ENCODE results near the gene BCAM. TPM values are rescaled to one million over a fixed set of nuclear protein-coding genes. Genes with fewer than 3 reads are reported as not detected.
"Not testable (repeated sequence)": the region's sequence is repeated elsewhere in the genome, so short reads cannot be mapped to it uniquely, and the experiment has no call there.

BCAM gene
- polyA plus RNA-seq, 4 donors = 2.9 to 136 (median 18.5) TPM

DNA sequence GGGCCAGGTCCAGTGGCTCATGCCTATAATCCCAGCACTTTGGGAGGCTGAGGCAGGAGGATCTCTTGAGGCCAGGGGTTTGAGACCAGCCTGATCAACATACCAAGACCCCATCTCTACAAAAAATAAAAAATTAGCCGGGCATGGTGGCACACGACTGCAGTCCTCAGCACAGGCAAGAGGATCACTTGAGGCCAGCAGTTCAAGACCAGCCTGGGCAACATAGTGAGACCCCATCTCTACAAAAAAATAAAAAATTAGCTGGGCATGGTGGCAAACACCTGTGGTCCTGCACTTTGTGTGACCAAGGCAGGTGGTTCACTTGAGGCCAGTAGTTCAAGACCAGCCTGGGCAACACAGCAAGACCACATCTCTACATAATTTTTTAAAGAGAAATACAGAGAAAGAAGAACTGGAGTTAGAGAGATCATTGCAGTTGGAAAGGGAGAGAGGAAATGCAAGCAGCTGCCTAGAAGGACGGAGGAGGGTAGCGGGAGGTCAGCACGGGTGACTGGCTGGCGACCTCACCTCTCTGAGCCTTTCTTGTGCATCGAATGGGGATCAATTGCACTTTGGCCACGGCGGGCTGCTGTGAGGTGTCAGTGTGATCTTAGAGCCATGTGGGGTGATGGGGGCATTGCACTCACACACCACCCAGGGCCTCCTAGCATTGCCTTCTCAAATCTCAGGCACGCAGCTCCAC, 13.9 kb downstream of the BCAM start:
- DNase-seq (peak in 1 of 2 donors; percentile 29), FAIRE-seq (no peak)
- Histone ChIP-seq H3K4me1 (ENCODE audit: control insufficient read depth in 3 of 3, insufficient read depth in 2 of 3, low read depth in 1 of 3, low read length in 2 of 3) (peaks cover 0 to 21% (median 0%) of the 10 kb centered on the region in 3 donors), H3K9me3 (ENCODE audit: control insufficient read depth in 2 of 2, insufficient read depth in 1 of 2, low read depth in 1 of 2, low read length in 1 of 2) (no peaks in the 10 kb centered on the region), H3K27ac (ENCODE audit: low read depth in 1 of 3, low read length in 2 of 3) (no peak overlapping the region), H3K4me3 (ENCODE audit: low read depth in 1 of 3, low read length in 3 of 3) (no peak overlapping the region), H3K27me3 (ENCODE audit: control insufficient read depth in 3 of 3, insufficient read depth in 3 of 3, low read length in 3 of 3) (no peaks in the 10 kb centered on the region), H3K36me3 (ENCODE audit: control insufficient read depth in 3 of 3, insufficient read depth in 2 of 3, low read depth in 1 of 3, low read length in 3 of 3) (peaks cover 0 to 25% (median 0%) of the 10 kb centered on the region in 3 donors)
- 64 to 73% (median 69%) methylated on average over 9 to 10 of the region's 10 CpGs for WGBS, 3 donors

DNA sequence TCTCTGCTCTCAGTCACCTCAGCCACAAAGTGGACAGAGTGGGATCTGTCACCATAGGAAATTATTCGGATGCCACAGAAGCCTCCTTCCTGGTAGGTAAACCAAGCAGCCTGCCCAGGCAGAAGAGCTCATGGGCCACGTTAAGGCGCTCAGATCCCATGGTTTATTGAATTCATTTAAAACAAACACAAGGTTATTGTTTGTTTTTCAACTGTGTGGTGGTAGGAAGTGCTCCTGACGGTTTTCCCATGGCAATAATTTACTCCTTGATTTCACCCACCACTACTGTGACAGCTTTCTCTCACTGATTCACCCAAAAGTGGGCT, 14.4 kb downstream of the BCAM start:
- peaks cover 0 to 16% (median 0%) of the 10 kb centered on the region in 3 donors for H3K4me1 ChIP-seq (ENCODE audit: control insufficient read depth in 3 of 3, insufficient read depth in 2 of 3, low read depth in 1 of 3, low read length in 2 of 3)
- no peaks in the 10 kb centered on the region for H3K9me3 ChIP-seq (ENCODE audit: control insufficient read depth in 2 of 2, insufficient read depth in 1 of 2, low read depth in 1 of 2, low read length in 1 of 2)
- no peak overlapping the region for H3K27ac ChIP-seq (ENCODE audit: low read depth in 1 of 3, low read length in 2 of 3)
- DNase-seq = no peak
- H3K4me3 ChIP-seq (ENCODE audit: low read depth in 1 of 3, low read length in 3 of 3) = no peak overlapping the region
- peaks cover 0 to 25% (median 0%) of the 10 kb centered on the region in 3 donors for H3K36me3 ChIP-seq (ENCODE audit: control insufficient read depth in 3 of 3, insufficient read depth in 2 of 3, low read depth in 1 of 3, low read length in 3 of 3)
- FAIRE-seq = no peak
- H3K27me3 ChIP-seq (ENCODE audit: control insufficient read depth in 3 of 3, insufficient read depth in 3 of 3, low read length in 3 of 3) = no peaks in the 10 kb centered on the region
- 41 to 56% (median 50%) methylated on average over 4 of the region's 4 CpGs for WGBS, 3 donors

DNA sequence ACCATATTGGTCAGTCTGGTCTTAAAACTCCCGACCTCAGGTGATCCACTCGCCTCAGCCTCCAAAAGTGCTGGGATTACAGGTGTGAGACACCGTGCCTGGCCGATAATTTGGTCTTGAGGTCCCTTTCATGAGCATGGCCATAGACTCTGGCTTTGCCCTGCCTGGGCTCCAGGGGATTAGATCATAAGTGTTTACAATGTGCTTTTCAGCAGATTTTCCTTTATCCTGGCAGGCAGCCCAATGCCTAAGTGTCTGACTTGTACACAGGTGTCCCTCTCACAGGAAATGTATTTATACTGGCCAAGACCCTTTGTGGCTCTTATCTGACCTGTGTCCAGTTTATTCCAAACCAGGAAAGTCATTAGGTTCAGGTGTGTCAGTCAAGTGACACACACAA, 15.9 kb downstream of the BCAM start:
- Histone ChIP-seq H3K4me1 (ENCODE audit: control insufficient read depth in 3 of 3, insufficient read depth in 2 of 3, low read depth in 1 of 3, low read length in 2 of 3) (peaks cover 0 to 4% (median 0%) of the 10 kb centered on the region in 3 donors), H3K27me3 (ENCODE audit: control insufficient read depth in 3 of 3, insufficient read depth in 3 of 3, low read length in 3 of 3) (no peaks in the 10 kb centered on the region), H3K4me3 (ENCODE audit: low read depth in 1 of 3, low read length in 3 of 3) (no peak overlapping the region), H3K36me3 (ENCODE audit: control insufficient read depth in 3 of 3, insufficient read depth in 2 of 3, low read depth in 1 of 3, low read length in 3 of 3) (peaks cover 0 to 15% (median 0%) of the 10 kb centered on the region in 3 donors), H3K27ac (ENCODE audit: low read depth in 1 of 3, low read length in 2 of 3) (no peak overlapping the region), H3K9me3 (ENCODE audit: control insufficient read depth in 2 of 2, insufficient read depth in 1 of 2, low read depth in 1 of 2, low read length in 1 of 2) (no peaks in the 10 kb centered on the region)
- DNase-seq (no peak), FAIRE-seq (no peak)
- 75 to 87% (median 75%) methylated on average over 4 of the region's 4 CpGs for WGBS, 3 donors

DNA sequence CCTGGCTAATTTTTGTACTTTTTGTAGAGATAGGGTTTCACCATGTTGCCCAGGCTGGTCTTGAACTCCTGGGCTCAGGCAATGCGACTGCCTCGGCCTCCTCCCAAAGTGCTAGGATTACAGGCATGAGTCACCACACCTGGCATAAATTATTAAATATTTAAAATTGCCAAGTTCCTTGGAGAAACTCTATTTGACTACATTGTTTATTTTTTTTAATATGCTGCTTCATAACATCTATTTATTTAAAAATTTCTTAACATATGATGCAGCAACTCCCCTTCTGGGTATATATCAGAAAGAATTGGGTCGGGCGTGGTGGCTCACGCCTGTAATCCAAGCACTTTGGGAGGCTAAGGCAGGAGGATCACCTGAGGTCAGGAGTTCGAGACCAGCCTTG, 24.0 kb downstream of the BCAM start:
- H3K4me3 ChIP-seq (ENCODE audit: low read depth in 1 of 3, low read length in 3 of 3); H3K27me3 ChIP-seq (ENCODE audit: control insufficient read depth in 3 of 3, insufficient read depth in 3 of 3, low read length in 3 of 3); H3K9me3 ChIP-seq (ENCODE audit: control insufficient read depth in 2 of 2, insufficient read depth in 1 of 2, low read depth in 1 of 2, low read length in 1 of 2); H3K36me3 ChIP-seq (ENCODE audit: control insufficient read depth in 3 of 3, insufficient read depth in 2 of 3, low read depth in 1 of 3, low read length in 3 of 3); H3K27ac ChIP-seq (ENCODE audit: low read depth in 1 of 3, low read length in 2 of 3); DNase-seq; FAIRE-seq; H3K4me1 ChIP-seq (ENCODE audit: control insufficient read depth in 3 of 3, insufficient read depth in 2 of 3, low read depth in 1 of 3, low read length in 2 of 3): not testable (repeated sequence)
- WGBS, 3 donors = 53 to 71% (median 63%) methylated on average over 6 of the region's 6 CpGs

DNA sequence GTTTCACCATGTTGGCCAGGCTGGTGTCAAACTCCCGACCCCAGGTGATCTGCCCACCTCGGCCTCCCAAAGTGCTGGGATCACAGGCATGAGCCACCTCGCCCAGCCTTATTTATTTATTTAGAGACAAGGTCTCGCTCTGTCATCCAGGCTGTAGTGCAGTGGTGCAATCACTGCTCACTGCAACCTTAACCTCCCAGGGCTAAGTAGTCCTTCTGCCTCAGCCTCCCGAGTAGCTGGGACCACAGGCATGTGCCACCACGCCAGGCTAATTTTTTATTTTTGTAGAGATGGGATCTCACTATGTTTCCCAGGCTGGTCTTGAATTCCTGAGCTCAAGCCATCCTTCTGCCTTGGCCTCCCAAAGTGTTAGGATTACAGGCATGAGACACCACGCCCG, 25.5 kb downstream of the BCAM start:
- not testable (repeated sequence) for FAIRE-seq; H3K4me3 ChIP-seq (ENCODE audit: low read depth in 1 of 3, low read length in 3 of 3); H3K27ac ChIP-seq (ENCODE audit: low read depth in 1 of 3, low read length in 2 of 3); DNase-seq; H3K4me1 ChIP-seq (ENCODE audit: control insufficient read depth in 3 of 3, insufficient read depth in 2 of 3, low read depth in 1 of 3, low read length in 2 of 3); H3K9me3 ChIP-seq (ENCODE audit: control insufficient read depth in 2 of 2, insufficient read depth in 1 of 2, low read depth in 1 of 2, low read length in 1 of 2); H3K27me3 ChIP-seq (ENCODE audit: control insufficient read depth in 3 of 3, insufficient read depth in 3 of 3, low read length in 3 of 3); H3K36me3 ChIP-seq (ENCODE audit: control insufficient read depth in 3 of 3, insufficient read depth in 2 of 3, low read depth in 1 of 3, low read length in 3 of 3)
- WGBS, 3 donors = 67 to 84% (median 69%) methylated on average over 8 of the region's 8 CpGs

DNA sequence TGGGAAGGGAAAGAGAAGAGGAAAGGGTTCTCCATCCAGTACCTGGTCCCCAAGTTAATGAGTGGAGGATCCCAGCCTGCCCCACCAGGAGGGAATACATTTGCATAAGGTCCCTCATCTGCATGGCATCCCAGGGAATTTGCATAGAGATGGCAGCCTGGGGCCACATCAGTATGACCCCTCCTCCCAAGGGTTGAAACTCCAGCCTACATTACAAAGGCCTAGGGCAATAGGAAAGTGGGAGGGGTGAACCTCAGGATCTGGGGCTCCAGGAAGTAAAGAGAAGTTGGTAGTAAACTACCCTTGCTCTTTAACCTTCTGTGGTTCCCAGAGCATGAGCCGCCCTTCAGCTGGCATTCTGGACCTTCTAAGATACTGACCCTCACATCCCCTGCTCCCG, 30.4 kb downstream of the BCAM start:
- FAIRE-seq = no peak
- Histone ChIP-seq H3K4me1 (ENCODE audit: control insufficient read depth in 3 of 3, insufficient read depth in 2 of 3, low read depth in 1 of 3, low read length in 2 of 3) (peaks cover 0 to 5% (median 0%) of the 10 kb centered on the region in 3 donors), H3K9me3 (ENCODE audit: control insufficient read depth in 2 of 2, insufficient read depth in 1 of 2, low read depth in 1 of 2, low read length in 1 of 2) (no peaks in the 10 kb centered on the region), H3K27me3 (ENCODE audit: control insufficient read depth in 3 of 3, insufficient read depth in 3 of 3, low read length in 3 of 3) (peaks cover 0 to 3% (median 0%) of the 10 kb centered on the region in 3 donors), H3K36me3 (ENCODE audit: control insufficient read depth in 3 of 3, insufficient read depth in 2 of 3, low read depth in 1 of 3, low read length in 3 of 3) (no peaks in the 10 kb centered on the region), H3K27ac (ENCODE audit: low read depth in 1 of 3, low read length in 2 of 3) (no peak overlapping the region), H3K4me3 (ENCODE audit: low read depth in 1 of 3, low read length in 3 of 3) (no peak overlapping the region)
- peak; percentile 42 to 46 for DNase-seq
- WGBS, 3 donors = 43 to 68% (median 58%) methylated on average over 2 of the region's 2 CpGs

DNA sequence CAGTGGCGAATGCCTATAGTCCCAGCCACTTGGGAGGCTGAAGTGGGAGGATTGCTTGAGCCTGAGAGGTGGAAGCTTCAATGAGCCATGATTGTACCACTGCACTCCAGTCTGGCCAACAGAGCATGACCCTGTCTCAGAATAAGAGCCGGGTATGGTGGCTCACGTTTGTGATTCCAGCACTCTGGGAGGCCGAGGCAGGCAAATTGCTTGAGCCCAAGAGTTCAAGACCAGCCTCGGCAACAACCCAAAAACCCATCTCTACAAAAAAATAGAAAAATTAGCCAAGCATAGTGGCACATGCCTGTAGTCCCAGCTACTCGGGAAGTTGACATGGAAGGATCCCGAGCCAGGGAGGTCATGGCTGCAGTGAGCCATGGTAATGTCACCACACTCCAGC, 31.9 kb downstream of the BCAM start:
- Histone ChIP-seq H3K9me3 (ENCODE audit: control insufficient read depth in 2 of 2, insufficient read depth in 1 of 2, low read depth in 1 of 2, low read length in 1 of 2) (no peaks in the 10 kb centered on the region), H3K27ac (ENCODE audit: low read depth in 1 of 3, low read length in 2 of 3) (no peak overlapping the region), H3K4me1 (ENCODE audit: control insufficient read depth in 3 of 3, insufficient read depth in 2 of 3, low read depth in 1 of 3, low read length in 2 of 3) (peaks cover 0 to 15% (median 0%) of the 10 kb centered on the region in 3 donors), H3K36me3 (ENCODE audit: control insufficient read depth in 3 of 3, insufficient read depth in 2 of 3, low read depth in 1 of 3, low read length in 3 of 3) (no peaks in the 10 kb centered on the region), H3K4me3 (ENCODE audit: low read depth in 1 of 3, low read length in 3 of 3) (no peak overlapping the region), H3K27me3 (ENCODE audit: control insufficient read depth in 3 of 3, insufficient read depth in 3 of 3, low read length in 3 of 3) (no peaks in the 10 kb centered on the region)
- FAIRE-seq (no peak), DNase-seq (no peak)
- WGBS, 3 donors = 73 to 90% (median 85%) methylated on average over 7 of the region's 7 CpGs

DNA sequence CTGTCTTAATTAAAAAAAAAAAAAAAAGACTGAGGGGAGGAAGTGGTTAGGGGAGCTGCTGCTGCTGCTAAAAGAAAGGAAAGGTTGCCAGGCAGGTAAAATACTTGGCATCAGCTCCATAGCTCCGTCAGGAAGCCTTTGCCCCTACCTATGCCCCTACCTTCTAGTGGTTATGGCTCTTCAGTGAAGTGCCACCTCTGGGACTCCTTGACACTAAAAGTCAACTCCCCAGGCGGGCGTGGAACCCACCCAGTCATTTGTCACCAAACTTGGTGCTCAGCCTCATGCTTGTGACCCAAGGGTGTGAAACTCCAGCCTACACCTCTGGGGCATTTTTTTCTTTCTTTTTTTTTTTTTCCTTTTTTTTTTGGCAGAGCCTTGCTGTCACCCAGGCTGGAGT, 32.3 kb downstream of the BCAM start:
- H3K9me3 ChIP-seq (ENCODE audit: control insufficient read depth in 2 of 2, insufficient read depth in 1 of 2, low read depth in 1 of 2, low read length in 1 of 2) = no peaks in the 10 kb centered on the region
- H3K4me1 ChIP-seq (ENCODE audit: control insufficient read depth in 3 of 3, insufficient read depth in 2 of 3, low read depth in 1 of 3, low read length in 2 of 3) = peaks cover 0 to 15% (median 0%) of the 10 kb centered on the region in 3 donors
- no peak overlapping the region for H3K4me3 ChIP-seq (ENCODE audit: low read depth in 1 of 3, low read length in 3 of 3)
- FAIRE-seq (no peak), DNase-seq (no peak)
- no peaks in the 10 kb centered on the region for H3K36me3 ChIP-seq (ENCODE audit: control insufficient read depth in 3 of 3, insufficient read depth in 2 of 3, low read depth in 1 of 3, low read length in 3 of 3)
- H3K27me3 ChIP-seq (ENCODE audit: control insufficient read depth in 3 of 3, insufficient read depth in 3 of 3, low read length in 3 of 3) = no peaks in the 10 kb centered on the region
- 31 to 61% (median 35%) methylated on average over 3 of the region's 3 CpGs for WGBS, 3 donors
- no peak overlapping the region for H3K27ac ChIP-seq (ENCODE audit: low read depth in 1 of 3, low read length in 2 of 3)

DNA sequence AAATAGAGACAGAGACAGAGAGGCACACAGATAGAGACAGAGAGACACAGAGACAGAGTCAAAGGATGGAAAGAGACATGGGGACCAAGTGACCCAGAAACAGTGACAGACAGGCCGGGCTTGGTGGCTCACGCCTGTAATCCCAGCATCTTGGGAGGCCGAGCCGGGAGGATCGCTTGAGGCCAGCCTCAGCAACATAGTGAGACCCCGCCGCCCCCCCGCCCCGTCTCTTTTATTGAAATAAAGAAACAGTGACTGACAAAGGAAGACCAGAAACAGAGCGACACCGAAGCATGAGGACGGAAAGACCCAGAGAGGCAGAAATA, 36.3 kb downstream of the BCAM start:
- Histone ChIP-seq H3K4me1 (ENCODE audit: control insufficient read depth in 3 of 3, insufficient read depth in 2 of 3, low read depth in 1 of 3, low read length in 2 of 3) (peaks cover 0 to 35% (median 0%) of the 10 kb centered on the region in 3 donors), H3K36me3 (ENCODE audit: control insufficient read depth in 3 of 3, insufficient read depth in 2 of 3, low read depth in 1 of 3, low read length in 3 of 3) (peaks cover 0 to 14% (median 0%) of the 10 kb centered on the region in 3 donors), H3K4me3 (ENCODE audit: low read depth in 1 of 3, low read length in 3 of 3) (peak overlapping the region in 2 of 3 donors; percentile 62 to 92), H3K9me3 (ENCODE audit: control insufficient read depth in 2 of 2, insufficient read depth in 1 of 2, low read depth in 1 of 2, low read length in 1 of 2) (no peaks in the 10 kb centered on the region), H3K27me3 (ENCODE audit: control insufficient read depth in 3 of 3, insufficient read depth in 3 of 3, low read length in 3 of 3) (no peaks in the 10 kb centered on the region), H3K27ac (ENCODE audit: low read depth in 1 of 3, low read length in 2 of 3) (peak overlapping the region in 2 of 3 donors; percentile 85 to 92)
- FAIRE-seq = no peak
- WGBS, 3 donors = 7 to 11% (median 10%) methylated on average over 12 of the region's 12 CpGs
- no peak for DNase-seq

Measured in small intestine (tissue), 7 donors.